ENCODE measurements around the gene RIPK4.
A peak's percentile ranks its signal among the peaks of the same experiment; 100 is the strongest.

The RIPK4 gene

DNA sequence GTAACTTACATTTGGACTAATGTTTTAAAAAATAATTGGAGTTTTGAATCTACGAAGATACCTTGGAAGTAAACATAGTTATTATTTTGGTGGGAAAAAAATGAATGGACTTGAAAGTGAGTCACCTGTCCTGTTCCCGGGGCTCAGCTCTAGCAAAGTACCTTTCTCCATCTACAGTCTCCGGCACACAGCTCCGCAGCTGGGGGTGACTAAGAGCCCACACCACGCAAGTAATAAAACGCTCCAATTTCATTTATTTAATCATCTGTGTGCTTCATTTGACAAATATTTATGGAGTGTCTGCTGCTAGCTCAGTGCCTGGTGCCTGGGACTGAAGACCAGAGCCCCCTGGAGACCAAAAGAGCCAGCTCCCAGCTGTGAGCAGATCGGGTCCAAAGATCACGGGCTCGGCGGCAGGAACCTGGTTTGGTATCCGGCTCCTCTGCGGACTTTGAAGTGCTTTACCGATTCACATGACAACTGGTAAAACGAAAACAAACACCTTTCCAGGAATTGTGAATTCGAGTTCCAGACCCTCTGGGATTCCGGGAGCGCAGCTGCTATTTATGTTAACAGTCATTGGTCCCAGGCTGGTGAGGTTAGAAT, 1.7 kb upstream of the RIPK4 start:
- no peak overlapping the region for H2BK5ac ChIP-seq (ENCODE audit: low read length)
- no peak overlapping the region for H2BK120ac ChIP-seq (ENCODE audit: low read depth, low read length)
- H2BK15ac ChIP-seq (replicated peaks; ENCODE audit: low read depth), result no peak overlapping the region
- no peak overlapping the region for H4K8ac ChIP-seq (ENCODE audit: low read depth, low read length)
- no peak overlapping the region for H3K18ac ChIP-seq (ENCODE audit: low read length)
- H3K36me3 ChIP-seq (ENCODE audit: control insufficient read depth, insufficient read depth, low read length), result no peaks in the 10 kb centered on the region
- DNase-seq, result peak; percentile 92
- no peak overlapping the region for H3K56ac ChIP-seq (ENCODE audit: low read length)
- no peak overlapping the region for H2AK5ac ChIP-seq (ENCODE audit: low read length)
- peaks cover 7% of the 10 kb centered on the region for H3K79me2 ChIP-seq (ENCODE audit: control insufficient read depth, insufficient read depth, low read length)
- no peak overlapping the region for H3K23ac ChIP-seq (ENCODE audit: low read length)
- peak overlapping the region; percentile 22 for H3K4me2 ChIP-seq (ENCODE audit: low read length)
- H3K27ac ChIP-seq (ENCODE audit: low read depth, low read length), result no peak overlapping the region
- H3K27me3 ChIP-seq (ENCODE audit: insufficient read depth, low read length, poor library complexity), result peaks cover 2% of the 10 kb centered on the region
- H4K5ac ChIP-seq (ENCODE audit: low read length), result no peak overlapping the region
- no peak overlapping the region for H3K4ac ChIP-seq (ENCODE audit: low read depth, low read length)
- no CpG with 5 or more reads among the region's 17 CpGs for WGBS (ENCODE audit: extremely low coverage, insufficient coverage, low lambda C conversion rate)
- H3K4me3 ChIP-seq (ENCODE audit: low read length), result no peak overlapping the region
- H3K4me1 ChIP-seq (ENCODE audit: control insufficient read depth, low read depth, low read length), result peaks cover 2% of the 10 kb centered on the region
- no peak overlapping the region for H3K9ac ChIP-seq (ENCODE audit: low read length)
- H3K79me1 ChIP-seq (ENCODE audit: low read length), result peaks cover 11% of the 10 kb centered on the region

DNA sequence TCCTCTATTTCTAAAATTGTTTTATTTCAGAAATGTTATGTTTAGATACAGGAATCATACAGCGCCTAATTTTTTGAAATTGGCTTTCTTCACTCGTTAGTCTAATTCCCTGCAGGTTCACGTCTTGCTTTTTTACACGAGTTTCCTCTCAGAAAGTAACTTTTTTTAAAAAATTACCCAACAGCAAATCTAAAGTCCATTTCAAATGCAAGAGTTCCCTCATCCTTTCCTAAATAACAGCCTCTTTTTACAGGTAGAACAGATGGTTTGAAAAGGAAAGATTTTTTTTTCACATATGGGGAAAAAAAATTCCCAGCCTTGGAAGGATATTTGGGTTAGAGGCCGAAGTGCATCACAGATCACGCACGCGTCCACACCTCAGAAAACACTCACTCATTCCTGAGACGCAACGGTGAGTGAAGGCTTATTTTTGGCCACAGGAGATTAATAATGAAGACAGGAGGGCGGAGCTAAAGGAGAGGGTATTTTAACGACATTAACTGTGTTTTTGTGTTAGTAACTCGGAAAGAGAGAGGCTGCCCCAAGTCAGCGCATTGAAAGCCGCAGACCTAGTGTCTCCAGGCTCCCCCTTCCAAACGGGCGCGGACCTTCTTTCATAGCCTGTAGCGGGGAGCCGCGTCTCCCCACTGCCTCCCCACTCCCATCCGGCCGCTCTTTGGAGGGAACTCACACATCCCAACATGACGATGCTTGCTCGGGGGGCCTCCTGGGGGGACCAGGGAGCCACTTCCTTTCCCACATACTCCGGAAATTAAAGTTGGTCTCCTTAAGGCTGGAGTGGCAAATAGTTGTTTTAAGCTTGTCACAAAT, 969 bp upstream of the RIPK4 start:
- no CpG with 5 or more reads among the region's 26 CpGs for WGBS (ENCODE audit: extremely low coverage, insufficient coverage, low lambda C conversion rate)
- no peaks in the 10 kb centered on the region for H3K36me3 ChIP-seq (ENCODE audit: control insufficient read depth, insufficient read depth, low read length)
- no peak for DNase-seq

DNA sequence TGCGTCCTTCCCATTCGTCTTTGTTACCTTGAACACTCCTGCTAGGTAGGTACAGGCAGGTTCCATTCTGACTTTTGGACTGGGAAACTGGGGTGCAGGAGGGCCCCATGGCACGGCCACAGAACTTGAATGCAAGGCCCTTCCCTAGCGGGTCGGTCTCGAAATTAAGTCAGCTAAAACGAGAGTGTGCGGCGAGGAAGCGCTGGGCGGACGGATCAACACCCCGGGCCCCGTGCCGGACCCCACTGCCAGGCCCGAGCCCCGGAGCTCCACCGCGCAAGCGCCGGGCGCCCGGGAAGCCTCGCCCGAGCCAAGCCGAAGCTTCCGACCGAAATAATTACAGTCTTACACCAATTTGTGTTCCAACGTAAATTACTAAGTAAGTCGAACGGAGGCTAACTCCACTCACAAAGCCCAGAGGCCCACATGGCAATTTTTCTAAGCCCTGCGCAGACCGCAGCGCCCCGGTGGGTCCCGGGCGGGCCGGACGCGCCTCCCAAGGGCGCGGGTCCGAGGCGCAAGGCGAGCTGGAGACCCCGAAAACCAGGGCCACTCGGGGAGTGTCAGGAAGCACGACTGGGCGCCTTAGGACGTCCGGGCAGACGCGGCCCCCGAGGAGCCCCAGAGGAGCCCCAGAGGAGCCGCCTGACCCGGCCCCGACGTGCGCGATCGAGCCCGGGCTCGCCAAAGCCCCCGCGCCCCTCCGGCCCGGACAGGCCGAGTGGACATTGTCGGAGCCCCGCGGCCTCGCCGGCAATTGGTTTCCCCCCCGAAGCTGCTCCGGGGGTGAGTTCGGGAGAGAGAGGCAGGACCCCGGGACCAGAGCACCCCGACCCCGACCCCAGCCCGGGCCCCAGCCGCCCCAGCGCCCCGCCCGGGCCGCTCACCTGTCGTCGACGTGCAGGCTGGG, 624 bp downstream of the RIPK4 start:
- Histone ChIP-seq H3K4me3 (ENCODE audit: low read length) (peak overlapping the region; percentile 61), H3K79me2 (ENCODE audit: control insufficient read depth, insufficient read depth, low read length) (peaks cover 7% of the 10 kb centered on the region), H3K23ac (ENCODE audit: low read length) (peak overlapping the region; percentile 15), H4K5ac (ENCODE audit: low read length) (no peak overlapping the region), H3K79me1 (ENCODE audit: low read length) (peaks cover 11% of the 10 kb centered on the region), H3K4me1 (ENCODE audit: control insufficient read depth, low read depth, low read length) (peaks cover 8% of the 10 kb centered on the region), H3K36me3 (ENCODE audit: control insufficient read depth, insufficient read depth, low read length) (no peaks in the 10 kb centered on the region), H3K9ac (ENCODE audit: low read length) (peak overlapping the region; percentile 69), H3K27me3 (ENCODE audit: insufficient read depth, low read length, poor library complexity) (peaks cover 3% of the 10 kb centered on the region), H4K8ac (ENCODE audit: low read depth, low read length) (no peak overlapping the region), H3K27ac (ENCODE audit: low read depth, low read length) (no peak overlapping the region), H3K4me2 (ENCODE audit: low read length) (peak overlapping the region; percentile 79), H3K18ac (ENCODE audit: low read length) (peak overlapping the region; percentile 51), H3K4ac (ENCODE audit: low read depth, low read length) (peak overlapping the region; percentile 70), H2AK5ac (ENCODE audit: low read length) (no peak overlapping the region), H3K56ac (ENCODE audit: low read length) (peak overlapping the region; percentile 68), H2BK120ac (ENCODE audit: low read depth, low read length) (no peak overlapping the region), H2BK5ac (ENCODE audit: low read length) (no peak overlapping the region), H2BK15ac (replicated peaks; ENCODE audit: low read depth) (no peak overlapping the region)
- DNase-seq, result no peak
- WGBS (ENCODE audit: extremely low coverage, insufficient coverage, low lambda C conversion rate), result no CpG with 5 or more reads among the region's 88 CpGs

More for the DNA sequence above, 969 bp upstream of the RIPK4 start:
- Histone ChIP-seq H3K27ac (ENCODE audit: low read depth, low read length) (no peak overlapping the region), H3K79me1 (ENCODE audit: low read length) (peaks cover 11% of the 10 kb centered on the region), H2AK5ac (ENCODE audit: low read length) (no peak overlapping the region), H2BK120ac (ENCODE audit: low read depth, low read length) (no peak overlapping the region), H2BK15ac (replicated peaks; ENCODE audit: low read depth) (no peak overlapping the region), H3K23ac (ENCODE audit: low read length) (no peak overlapping the region), H3K4ac (ENCODE audit: low read depth, low read length) (no peak overlapping the region), H4K5ac (ENCODE audit: low read length) (no peak overlapping the region), H2BK5ac (ENCODE audit: low read length) (no peak overlapping the region), H3K27me3 (ENCODE audit: insufficient read depth, low read length, poor library complexity) (peaks cover 2% of the 10 kb centered on the region), H3K4me2 (ENCODE audit: low read length) (peak overlapping the region; percentile 28), H3K56ac (ENCODE audit: low read length) (peak overlapping the region; percentile 57), H3K4me3 (ENCODE audit: low read length) (no peak overlapping the region), H3K4me1 (ENCODE audit: control insufficient read depth, low read depth, low read length) (peaks cover 5% of the 10 kb centered on the region), H3K9ac (ENCODE audit: low read length) (peak overlapping the region; percentile 34), H4K8ac (ENCODE audit: low read depth, low read length) (no peak overlapping the region), H3K18ac (ENCODE audit: low read length) (no peak overlapping the region), H3K79me2 (ENCODE audit: control insufficient read depth, insufficient read depth, low read length) (peaks cover 7% of the 10 kb centered on the region)

GRCh38 chr21:41765420-41765821, 1.4 kb downstream of the RIPK4 start:
- Histone ChIP-seq H3K4me1 (ENCODE audit: control insufficient read depth, low read depth, low read length) (peaks cover 11% of the 10 kb centered on the region), H3K18ac (ENCODE audit: low read length) (no peak overlapping the region), H2BK5ac (ENCODE audit: low read length) (no peak overlapping the region), H3K27me3 (ENCODE audit: insufficient read depth, low read length, poor library complexity) (peaks cover 3% of the 10 kb centered on the region), H2AK5ac (ENCODE audit: low read length) (no peak overlapping the region), H4K8ac (ENCODE audit: low read depth, low read length) (no peak overlapping the region), H3K9ac (ENCODE audit: low read length) (peak overlapping the region; percentile 25), H3K79me1 (ENCODE audit: low read length) (peaks cover 13% of the 10 kb centered on the region), H3K4me2 (ENCODE audit: low read length) (peak overlapping the region; percentile 28), H3K27ac (ENCODE audit: low read depth, low read length) (no peak overlapping the region), H3K23ac (ENCODE audit: low read length) (no peak overlapping the region), H3K36me3 (ENCODE audit: control insufficient read depth, insufficient read depth, low read length) (no peaks in the 10 kb centered on the region), H3K4me3 (ENCODE audit: low read length) (no peak overlapping the region), H3K79me2 (ENCODE audit: control insufficient read depth, insufficient read depth, low read length) (peaks cover 8% of the 10 kb centered on the region), H2BK120ac (ENCODE audit: low read depth, low read length) (no peak overlapping the region), H2BK15ac (replicated peaks; ENCODE audit: low read depth) (no peak overlapping the region), H3K56ac (ENCODE audit: low read length) (peak overlapping the region; percentile 58), H3K4ac (ENCODE audit: low read depth, low read length) (no peak overlapping the region), H4K5ac (ENCODE audit: low read length) (no peak overlapping the region)
- no peak for DNase-seq
- no CpG with 5 or more reads among the region's 11 CpGs for WGBS (ENCODE audit: extremely low coverage, insufficient coverage, low lambda C conversion rate)

- H3K79me1 ChIP-seq (ENCODE audit: low read length), result peaks cover 16% of the 10 kb centered on the region
- H2BK5ac ChIP-seq (ENCODE audit: low read length), result no peak overlapping the region
- WGBS (ENCODE audit: extremely low coverage, insufficient coverage, low lambda C conversion rate), result no CpG with 5 or more reads among the region's 7 CpGs
- no peak overlapping the region for H3K4me2 ChIP-seq (ENCODE audit: low read length)
- peaks cover 11% of the 10 kb centered on the region for H3K4me1 ChIP-seq (ENCODE audit: control insufficient read depth, low read depth, low read length)
- no peak overlapping the region for H3K18ac ChIP-seq (ENCODE audit: low read length)
- no peak overlapping the region for H2AK5ac ChIP-seq (ENCODE audit: low read length)
- peaks cover 11% of the 10 kb centered on the region for H3K79me2 ChIP-seq (ENCODE audit: control insufficient read depth, insufficient read depth, low read length)
- no peak overlapping the region for H3K9ac ChIP-seq (ENCODE audit: low read length)
- no peak overlapping the region for H2BK120ac ChIP-seq (ENCODE audit: low read depth, low read length)
- H4K8ac ChIP-seq (ENCODE audit: low read depth, low read length), result no peak overlapping the region
- H3K4me3 ChIP-seq (ENCODE audit: low read length), result no peak overlapping the region
- H3K4ac ChIP-seq (ENCODE audit: low read depth, low read length), result no peak overlapping the region
- no peak for DNase-seq
- H3K27me3 ChIP-seq (ENCODE audit: insufficient read depth, low read length, poor library complexity), result peaks cover 3% of the 10 kb centered on the region
- no peak overlapping the region for H2BK15ac ChIP-seq (replicated peaks; ENCODE audit: low read depth)
- no peak overlapping the region for H3K23ac ChIP-seq (ENCODE audit: low read length)
- H3K56ac ChIP-seq (ENCODE audit: low read length), result no peak overlapping the region
- H3K36me3 ChIP-seq (ENCODE audit: control insufficient read depth, insufficient read depth, low read length), result no peaks in the 10 kb centered on the region
- H3K27ac ChIP-seq (ENCODE audit: low read depth, low read length), result no peak overlapping the region
- H4K5ac ChIP-seq (ENCODE audit: low read length), result no peak overlapping the region
Measured at GRCh38 chr21:41764558-41765419, 2.1 kb downstream of the RIPK4 start.
